H4 (cell line): ENCODE measurements around the gene EFHC2. TPM values are rescaled to one million over a fixed set of nuclear protein-coding genes. Genes with fewer than 3 reads are reported as not detected.
A peak's percentile ranks its signal among the peaks of the same experiment; 100 is the strongest.

ENCODE experiments used
- DNase-seq: peaks from one replicate; pipeline ENCODE4 v3.0.0-alpha.2; 2015; ENCODE audit warnings: low spot score
- total RNA-seq: library from RNA; depleted of rRNA; stranded (reverse); fragments of >200 nt; shearing (Covaris generic); gene quantifications from 2 replicates; pipeline ENCODE4 v1.2.3, GENCODE V29; 2014

EFHC2 gene
- total RNA-seq, 1 experiment from 2014 or later = not detected

DNA sequence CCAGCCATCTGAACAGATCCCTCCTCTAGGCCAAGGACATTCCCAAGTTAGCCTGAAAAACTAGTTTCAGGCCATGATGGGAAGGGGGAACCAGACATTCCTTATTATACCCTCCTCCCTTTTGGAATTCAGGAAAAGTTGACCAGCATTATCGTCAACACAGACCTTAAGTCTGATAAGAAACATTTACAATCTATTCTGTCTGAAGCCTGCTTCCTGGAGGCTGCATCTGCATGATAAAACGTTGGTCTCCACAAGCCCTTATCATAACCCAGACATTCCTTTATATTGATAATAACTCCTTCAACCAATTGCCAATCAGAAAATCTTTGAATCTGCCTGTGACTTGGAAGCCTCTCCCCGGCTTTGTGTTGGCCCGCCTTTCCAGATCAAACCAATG, 44.3 kb downstream of the EFHC2 start:
- DNase-seq = no peak

DNA sequence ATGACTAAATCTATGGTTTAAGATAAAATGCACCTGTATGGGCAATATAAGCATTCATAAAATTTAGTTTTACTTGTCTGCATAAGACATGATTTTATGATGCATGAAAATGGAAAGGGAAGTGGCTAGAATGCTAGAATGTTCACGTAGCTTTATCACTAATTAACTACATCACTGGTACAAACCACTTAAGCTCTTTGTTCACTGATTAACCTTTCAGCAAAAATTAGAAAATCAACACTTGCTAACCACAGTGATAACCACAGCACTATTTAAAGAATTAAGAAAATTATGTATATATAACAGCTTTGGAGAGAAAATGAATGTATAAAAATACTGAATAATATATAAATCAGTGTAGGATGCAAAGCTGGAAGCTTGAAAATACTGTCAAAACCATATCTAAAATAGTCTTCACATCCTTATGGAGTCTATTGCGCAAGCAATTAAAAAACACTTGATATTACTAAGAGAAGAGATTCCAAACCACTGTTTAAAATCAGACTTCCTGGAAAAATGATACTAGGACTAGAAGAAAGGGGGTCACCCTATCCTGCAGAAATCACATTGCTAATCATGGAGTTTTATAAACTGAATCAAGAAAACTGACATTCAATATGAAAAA, 51.9 kb downstream of the EFHC2 start:
- DNase-seq = no peak

DNA sequence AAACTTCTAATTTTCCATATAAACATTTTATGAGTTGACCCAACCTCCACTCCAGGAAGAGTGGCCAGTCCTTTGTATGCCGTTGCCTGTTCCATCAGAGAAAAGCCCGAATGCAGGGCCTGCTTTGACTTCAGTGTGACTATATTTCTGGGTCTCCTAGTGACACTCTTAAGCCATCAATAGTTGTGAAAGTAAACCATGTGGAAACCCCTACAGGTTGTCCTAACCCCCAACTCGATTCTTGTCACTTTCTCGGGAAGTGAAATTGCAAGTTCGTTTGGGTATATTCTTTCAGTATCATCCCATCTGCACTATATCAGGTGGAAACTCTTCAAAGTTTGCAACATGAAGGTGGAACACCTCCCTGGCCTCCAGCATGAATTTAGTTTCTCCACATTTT, 52.8 kb downstream of the EFHC2 start:
- DNase-seq = no peak

DNA sequence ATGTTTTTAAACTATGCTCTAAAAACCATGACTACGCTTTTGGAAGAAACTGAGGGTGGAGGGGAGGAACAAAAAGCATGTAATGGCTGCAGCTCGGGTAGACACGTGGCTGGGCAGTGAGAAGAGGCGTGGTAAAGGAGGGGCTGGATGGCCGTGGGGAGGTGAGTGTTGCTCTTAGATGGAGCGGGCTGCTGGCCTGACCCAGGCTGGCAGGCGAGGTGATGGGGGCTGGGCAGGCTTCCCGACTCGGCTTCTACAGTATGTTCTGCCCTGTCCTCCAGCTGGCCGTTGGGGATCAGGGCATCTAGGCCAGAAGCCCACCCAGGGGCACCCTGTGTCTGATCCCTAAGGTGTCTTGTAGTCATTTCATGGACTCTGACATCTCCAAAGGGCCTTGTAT, 60.7 kb downstream of the EFHC2 start:
- DNase-seq = no peak

DNA sequence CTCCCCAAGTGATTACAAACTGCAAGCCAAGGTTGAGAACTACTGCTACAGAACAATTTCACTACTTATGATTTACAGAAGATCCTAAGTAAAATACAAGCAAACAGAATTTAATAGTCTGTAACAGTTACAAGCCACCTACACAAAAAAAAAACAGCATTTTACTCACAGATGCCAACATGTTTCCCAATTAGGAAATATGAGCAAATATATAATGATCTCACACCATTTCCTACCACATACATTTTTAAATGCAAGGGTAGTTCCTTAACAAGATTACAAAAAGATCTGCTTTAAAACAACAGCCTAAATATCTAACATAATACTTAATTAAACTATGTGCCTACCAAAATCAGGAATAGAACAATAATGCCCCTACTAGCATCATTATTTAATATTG, 63.4 kb downstream of the EFHC2 start:
- DNase-seq = no peak

DNA sequence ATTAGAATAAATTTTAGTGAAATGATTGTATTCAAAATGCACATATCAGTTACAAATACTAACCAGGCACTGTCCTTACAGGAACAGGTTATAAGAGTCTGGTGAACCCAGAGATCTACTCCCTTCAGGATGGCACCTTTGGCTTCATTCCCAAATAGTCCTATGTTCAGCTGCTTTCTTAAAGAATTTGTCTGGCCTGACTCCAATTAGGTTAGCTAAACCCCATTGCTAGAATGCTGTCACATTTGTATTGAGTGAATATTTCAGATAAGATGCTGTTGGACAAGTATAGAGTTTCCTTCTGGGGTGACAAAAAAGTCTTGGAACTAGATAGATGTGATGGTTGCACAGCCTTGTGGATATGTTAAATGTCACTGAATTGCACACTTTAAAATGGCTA, 69.4 kb downstream of the EFHC2 start:
- DNase-seq = no peak

DNA sequence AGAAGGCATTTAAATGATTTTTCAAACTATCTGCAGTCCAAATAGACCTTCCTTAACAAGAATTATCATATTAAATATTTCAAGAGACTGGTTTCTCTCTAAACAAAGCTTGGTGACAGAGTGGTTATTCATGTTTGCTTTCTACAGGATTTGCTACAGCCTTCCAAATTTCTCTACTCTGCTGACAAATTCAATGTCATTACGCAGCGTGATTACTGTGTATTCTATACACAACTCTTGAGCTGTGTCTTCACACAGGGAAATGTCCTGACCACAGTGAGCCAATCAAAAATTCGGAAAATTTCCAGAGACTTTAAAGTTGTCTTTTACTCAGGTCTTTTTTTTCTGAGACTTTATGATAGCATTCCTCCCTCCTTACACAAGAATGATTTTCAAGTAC, 75.6 kb downstream of the EFHC2 start:
- DNase-seq = no peak

DNA sequence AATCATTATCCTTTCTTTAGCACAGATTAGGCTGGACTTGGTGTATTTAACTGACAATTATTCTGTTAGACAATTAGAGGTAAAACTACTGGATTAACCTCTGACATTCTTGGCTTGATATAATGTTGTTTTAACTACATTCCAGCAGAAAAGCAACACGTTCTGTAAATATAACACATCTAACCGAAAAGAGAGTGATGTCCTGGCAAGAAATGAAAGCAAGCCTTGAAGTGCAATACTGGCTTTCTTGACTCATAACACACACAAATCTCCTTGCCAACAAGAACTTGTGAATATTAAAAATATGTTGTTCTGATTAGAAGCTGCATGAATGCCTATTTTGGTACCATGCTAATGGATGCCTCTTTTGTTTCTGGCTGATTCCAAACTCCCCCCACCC, 76.4 kb downstream of the EFHC2 start:
- DNase-seq = no peak

DNA sequence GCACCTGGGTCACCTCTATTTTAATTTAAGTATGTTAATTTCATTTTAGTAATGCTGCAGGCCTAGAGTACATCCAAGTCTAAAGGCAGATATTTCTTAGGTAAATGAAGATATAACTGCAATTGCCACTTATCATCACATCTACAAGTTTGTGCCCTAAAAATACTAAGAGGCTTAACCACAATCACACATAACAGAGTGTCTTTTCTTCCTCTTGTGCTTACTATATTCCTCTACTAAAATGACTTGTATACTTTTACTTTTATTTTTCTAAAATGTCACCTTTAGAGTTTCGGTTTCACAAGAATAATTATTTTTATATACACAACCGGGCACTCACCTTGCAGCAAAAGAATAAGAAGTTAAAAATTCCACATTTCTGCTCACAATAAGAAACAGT, 77.9 kb downstream of the EFHC2 start:
- DNase-seq = no peak

DNA sequence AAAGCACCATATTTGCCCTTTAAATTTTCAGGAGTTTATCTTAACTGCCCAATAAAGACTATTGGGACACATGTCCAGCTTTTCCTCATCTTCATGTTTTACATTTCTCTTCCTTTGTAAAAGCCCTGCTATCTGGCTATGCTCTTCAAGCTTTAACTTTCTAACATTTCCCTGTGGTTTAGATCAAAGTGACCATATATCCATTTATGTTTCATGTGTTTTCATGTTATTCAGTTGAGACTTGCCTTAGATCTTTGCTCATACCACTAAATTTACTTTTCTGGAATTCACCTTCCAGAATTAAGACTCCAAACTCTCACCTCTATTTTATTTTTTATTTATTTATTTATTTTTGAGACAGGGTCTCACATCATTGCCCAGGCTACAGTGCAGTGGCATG, 78.5 kb downstream of the EFHC2 start:
- DNase-seq = no peak

DNA sequence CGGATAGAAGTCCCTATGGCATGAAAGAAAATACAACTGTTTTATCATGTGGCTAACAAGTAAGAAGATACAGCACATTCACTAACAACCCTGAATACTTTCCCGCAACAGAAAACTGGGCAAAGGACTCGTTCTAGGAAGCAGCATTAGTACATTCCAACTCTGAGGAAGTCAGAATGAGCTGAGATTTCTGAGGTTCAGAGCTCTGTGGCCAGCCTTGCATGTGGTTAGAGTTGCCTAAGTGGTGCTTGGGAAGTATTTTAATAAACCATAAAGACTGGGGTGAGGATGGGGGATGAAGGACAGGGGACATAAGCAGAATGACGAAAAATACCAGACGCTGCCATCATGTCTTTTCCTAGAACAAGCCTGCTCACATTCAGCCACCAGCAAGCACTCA, 82.2 kb downstream of the EFHC2 start:
- DNase-seq = no peak

DNA sequence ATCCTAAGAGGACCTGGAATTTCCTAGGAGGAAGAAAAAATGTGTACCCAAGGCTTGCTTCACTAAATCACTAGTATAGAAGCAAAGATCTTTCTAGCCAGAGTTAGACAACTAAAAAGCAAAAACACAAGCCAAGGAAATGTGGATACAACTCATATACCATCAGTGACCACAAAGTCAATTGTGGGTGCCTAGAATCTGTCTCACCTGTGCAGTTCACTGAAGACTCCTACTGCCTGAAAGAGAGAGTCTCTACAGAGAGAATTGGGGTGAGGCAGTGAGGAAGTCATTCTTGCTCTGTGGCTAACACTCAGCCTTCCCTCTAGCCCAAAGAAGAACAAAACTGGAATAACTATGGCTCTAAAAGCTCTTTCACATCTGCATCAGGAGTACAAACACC, 82.9 kb downstream of the EFHC2 start:
- no peak for DNase-seq

DNA sequence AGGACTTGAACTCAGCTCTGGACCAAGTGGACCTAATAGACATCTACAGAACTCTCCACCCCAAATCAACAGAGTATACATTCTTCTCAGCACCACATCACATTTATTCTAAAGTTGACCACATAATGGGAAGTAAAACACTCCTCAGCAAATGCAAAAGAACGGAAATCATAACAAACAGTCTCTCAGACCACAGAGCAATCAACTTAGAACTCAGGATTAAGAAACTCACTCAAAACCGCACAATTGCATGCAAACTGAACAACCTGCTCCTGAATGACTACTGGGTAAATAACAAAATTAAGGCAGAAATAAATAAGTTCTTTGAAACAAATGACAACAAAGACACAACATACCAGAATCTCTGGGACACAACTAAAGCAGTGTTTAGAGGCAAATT, 87.7 kb downstream of the EFHC2 start:
- peak; percentile 34 for DNase-seq

DNA sequence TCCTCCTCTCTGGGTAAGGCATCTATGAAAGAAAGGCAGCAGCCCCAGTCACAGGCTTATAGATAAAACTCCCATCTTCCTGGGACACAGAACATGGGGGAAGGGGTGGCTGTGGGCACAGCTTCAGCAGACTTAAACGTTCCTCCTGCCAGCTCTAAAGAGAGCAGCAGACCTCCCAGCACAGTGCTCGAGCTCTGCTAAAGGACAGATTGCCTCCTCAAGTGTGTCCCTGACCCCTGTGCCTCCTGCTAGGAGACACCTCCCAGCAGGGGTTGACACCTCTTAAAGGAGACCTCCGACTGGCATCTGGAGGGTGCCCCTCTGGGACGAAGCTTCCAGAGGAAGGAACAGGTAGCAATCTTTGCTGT, 89.9 kb downstream of the EFHC2 start:
- no peak for DNase-seq

DNA sequence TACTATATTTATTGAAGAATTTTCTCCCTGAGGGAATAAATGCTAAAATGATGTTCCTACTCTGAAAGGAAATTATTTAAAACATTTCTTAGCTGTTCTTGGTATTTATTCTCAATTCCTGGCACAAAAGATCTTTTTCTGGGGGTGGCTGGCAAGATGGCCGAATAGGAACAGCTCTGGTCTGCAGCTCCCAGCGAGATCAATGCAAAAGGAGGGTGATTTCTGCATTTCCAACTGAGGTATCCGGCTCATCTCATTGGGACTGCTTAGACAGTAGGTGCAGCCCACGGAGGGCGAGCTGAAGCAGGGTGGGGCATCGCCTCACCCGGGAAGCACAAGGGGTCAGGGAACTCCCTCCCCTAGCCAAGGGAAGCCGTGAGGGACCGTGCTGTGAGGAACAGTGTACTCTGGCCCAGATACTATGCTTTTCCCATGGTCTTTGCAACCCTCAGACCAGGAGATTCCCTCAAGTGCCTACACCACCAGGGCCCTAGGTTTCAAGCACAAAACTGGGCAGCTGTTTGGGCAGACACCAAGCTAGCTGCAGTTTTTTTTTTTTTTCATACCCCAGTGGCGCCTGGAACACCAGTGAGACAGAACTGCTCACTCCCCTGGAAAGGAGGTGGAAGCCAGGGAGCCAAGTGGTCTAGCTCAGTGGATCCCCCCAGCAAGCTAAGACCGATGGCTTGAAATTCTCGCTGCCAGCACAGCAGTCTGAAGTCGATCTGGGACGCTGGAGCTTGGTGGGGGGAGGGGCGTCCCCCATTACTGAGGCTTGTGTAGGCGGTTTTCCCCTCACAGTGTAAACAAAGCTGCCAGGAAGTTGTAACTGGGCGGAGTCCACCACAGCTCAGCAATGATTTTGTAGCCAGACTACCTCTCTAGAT, 90.5 kb downstream of the EFHC2 start:
- DNase-seq = peak; percentile 67

DNA sequence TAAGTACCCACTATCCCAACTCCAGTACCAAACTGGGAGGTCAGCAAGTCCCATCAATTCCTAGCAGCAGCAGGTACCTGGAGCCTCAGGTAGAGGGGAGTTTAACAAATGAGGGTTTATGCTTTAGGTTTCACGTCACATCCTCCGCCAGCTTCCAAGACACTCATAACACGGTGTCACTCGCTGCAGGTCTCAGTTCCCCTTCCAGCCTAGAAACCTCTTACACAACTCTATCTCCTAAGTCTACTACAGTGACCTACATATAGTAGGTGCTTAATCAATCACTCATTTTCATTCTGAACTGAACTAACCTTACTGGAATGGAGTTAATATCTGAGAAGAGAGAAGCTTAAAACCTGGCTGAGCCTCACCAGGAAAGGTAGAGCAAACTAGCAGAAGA, 96.0 kb downstream of the EFHC2 start:
- DNase-seq = no peak

DNA sequence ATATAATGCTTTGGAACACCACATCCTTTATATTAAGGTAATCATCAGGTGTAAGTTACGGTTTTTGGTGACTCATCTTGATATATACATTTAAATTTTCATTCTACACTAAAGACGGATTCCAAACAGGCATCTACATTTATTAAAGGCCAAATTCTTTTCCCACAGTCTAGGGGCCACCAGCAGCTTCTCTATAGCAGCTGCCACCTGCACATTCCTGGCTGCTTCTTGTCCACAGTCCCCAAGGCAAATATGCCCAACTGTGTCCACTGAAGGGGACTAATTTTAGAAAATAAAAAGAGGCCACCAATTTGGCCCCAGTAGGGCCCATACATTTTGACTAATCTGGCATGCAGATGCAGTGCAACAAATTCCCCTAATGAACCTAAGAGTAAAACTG, 96.6 kb downstream of the EFHC2 start:
- no peak for DNase-seq

DNA sequence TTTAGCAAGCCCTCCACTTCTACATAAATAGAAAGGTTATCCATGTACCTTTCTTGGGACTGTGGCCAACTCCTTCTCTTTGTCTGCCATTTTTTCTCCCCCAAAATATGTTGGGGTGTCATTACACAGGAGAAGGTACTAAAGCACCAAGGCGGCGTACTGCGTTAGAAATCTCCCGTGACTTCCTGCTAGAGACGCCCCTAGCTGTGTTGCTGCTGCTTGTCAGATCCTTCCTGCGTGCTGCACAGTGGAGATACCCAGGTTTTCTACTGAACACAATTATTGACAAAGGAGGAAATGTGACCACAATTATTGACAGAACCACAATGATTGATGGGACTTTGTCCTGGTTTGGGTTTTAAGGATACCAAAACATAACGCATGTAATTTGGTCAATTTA, 97.7 kb downstream of the EFHC2 start:
- no peak for DNase-seq

DNA sequence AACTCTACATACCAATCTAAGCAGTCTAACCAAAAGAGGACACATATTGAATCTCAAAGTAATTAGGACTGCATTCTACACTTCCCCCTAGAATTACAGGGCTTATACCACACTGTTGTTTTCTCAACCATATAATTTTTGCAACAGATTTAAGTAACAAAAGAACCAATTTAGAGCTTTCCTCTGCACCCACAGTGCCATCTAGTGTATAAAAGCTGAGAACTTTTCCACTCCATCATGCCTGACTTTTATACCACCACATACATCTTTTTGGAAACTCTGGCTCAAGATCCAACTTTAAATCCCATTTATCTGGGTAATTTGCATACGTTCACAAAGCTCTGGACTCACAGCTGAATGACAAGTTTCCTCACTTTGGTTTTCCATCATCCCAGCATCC, 99.5 kb downstream of the EFHC2 start:
- peak; percentile 17 for DNase-seq

DNA sequence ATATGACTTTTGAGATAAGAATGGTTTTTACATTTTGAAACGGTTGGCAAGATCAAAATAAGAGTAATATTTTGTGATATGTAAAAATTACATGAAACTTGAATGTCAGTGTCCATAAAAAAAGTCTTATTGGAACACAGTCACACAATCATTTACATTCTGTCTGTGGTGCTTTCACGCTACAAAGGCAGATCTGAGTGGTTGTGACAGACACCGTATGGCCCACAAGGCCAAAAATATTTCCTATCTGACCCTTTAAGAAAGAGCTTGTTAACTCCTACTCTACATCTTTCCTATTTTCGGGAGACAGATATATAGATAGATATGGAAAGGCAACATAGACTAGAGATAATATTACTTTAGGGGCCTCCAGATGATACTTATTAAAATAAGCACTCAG, 101.9 kb downstream of the EFHC2 start:
- DNase-seq = no peak

DNA sequence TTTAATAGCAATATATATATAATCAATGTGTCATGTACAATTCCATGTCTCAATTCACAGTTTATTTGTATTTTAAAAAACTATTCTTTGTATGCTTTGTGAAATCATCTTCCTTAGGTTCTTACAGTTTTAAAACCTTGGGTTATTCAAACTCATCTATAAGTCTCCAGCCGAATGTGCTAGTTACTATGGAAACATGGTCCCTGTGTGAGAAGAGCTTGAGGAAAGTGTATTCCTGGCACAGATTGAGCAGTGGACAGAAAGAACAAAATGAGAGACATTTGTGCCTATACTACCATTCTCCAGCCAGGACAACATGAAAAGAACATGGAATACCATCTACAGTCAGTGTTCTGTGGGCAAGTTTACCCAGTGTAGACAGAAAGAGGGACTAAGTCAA, 103.4 kb downstream of the EFHC2 start:
- DNase-seq = no peak

DNA sequence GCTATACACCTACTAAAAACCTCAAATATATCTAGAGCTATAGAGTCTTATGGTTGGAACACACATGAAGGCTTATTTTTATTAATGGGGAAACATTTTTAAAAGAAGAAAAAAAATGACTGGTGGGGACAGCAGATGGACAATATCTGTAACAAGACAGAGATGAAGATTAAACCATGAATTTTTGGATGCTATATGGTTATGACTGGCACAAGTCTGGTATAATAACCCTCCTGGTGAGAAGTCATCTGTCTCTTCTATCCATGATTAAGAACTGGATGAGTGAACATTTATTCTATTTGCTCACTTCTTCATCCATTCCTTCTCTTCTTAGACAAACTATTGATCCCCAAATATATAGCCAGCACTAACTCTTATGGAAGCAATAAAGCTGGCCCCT, 104.4 kb downstream of the EFHC2 start:
- DNase-seq = no peak

DNA sequence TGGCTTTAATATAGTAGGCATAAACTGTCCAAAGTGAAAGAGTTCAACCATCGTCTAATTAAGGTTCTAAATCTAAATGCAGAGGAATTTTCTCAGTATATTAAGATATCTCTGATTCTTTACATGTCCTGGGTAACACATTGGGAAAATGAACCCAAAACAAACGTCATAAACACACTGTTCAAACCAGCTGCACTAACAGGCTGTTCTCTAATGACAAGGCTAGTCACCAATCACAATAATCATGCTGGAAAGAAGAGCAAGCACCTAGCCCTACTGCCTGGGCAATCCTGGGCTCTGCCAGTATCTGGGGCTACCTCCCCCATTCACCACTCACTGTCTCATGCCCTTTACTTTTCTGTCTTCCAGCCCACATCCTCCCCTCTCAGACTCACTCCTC, 107.9 kb downstream of the EFHC2 start:
- DNase-seq = no peak

DNA sequence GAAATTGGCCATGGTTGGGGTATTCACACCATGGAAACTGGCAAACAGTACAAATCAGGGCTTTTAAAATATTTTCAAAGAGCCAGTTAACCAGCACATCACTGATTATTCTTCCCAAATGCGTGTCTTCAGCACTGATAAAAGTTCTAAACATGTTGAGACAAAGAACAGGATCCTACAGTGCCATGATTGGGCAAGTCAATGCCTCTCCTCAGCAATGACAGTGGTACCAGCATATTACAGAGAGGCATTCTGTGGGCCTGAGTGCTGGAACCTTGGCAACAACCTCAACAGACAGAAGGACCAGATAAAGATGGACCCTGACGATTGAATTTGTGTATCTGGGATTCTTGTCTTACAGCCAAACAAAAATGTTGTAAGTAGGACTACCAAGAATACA, 108.9 kb downstream of the EFHC2 start:
- no peak for DNase-seq
